Hematopoietic multipotent progenitor cell treated with erythropoietin and hydrocortisone succinate and interleukin-3 and kit ligand, for 6 days (in vitro differentiated cells): Measurements from ENCODE around the gene AQR.
"Not testable (repeated sequence)": the region's sequence is repeated elsewhere in the genome, so short reads cannot be mapped to it uniquely, and the experiment has no call there.

Experiments
- DNase-seq: peaks from one replicate; pipeline ENCODE4 v3.0.0-alpha.2; 2015

AQR gene

DNA sequence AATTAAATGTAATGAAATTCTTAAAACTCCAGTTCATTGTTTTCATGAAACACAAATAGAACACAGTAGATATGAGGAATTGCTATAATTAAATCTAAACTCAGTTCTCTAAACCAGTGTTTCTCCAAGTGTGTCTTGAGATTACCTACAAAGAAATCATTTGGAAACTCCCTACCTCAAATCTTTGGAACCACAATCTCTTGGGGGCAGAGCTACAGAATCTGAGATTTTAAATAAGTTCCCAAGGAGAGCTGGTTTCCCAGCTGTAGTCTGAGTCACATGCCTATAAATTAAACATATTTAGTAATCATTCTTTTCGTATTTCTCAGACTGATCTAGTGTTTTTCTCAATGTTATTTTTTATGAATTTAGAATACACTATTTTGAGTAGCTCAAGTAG is 157.2 kb downstream of the AQR start:
- DNase-seq, result no peak

DNA sequence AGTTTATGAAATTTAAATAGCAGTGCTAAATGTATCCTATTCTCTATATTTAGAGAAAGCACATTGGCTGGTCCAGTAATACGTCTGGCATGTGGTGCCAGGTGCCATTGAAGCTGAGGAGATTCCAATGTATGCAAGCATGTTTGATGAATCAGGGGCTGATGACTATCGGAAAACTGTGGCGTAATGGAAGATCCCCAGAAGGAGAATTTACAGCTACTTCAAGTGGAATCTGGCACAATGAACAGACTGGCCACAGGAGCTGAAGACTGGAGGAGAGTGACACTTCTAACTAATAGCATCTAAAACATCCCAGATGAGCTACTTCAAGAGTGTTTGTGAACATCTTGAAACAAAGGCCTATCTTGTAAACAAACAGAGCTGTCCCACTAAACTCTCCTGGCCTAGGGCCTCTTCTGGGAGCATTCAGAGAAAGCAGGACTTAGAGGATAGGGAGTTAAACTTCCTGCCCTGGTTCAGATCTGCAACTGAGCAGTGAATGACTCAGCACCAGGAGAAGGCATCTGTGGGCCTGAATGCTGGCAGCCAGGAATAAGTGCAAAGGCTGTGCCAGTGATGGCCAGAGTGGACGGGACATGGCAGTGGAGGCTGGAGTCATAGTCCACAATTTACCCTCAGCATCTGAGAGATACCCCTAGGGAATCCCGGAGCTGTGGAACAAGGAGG is 159.0 kb downstream of the AQR start:
- no peak for DNase-seq

DNA sequence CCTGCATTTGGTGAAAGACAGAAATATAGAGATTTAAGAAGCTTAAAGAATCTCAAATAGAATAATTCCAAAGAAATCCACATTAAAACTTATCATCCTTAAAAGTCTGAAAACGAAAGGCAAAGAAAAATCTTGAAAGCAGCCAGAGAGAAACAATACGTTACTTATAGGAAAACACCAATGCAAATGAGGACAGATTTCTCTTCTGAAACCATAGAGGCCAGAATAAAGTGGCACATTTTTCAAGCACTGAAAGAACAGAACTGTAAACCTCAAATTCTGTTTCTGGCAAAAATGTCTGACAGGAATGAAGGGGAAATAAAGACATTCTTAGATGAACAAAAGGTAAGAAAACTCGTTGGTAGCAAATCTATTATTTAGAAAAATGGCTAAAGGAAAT is 160.4 kb downstream of the AQR start:
- DNase-seq, result no peak

DNA sequence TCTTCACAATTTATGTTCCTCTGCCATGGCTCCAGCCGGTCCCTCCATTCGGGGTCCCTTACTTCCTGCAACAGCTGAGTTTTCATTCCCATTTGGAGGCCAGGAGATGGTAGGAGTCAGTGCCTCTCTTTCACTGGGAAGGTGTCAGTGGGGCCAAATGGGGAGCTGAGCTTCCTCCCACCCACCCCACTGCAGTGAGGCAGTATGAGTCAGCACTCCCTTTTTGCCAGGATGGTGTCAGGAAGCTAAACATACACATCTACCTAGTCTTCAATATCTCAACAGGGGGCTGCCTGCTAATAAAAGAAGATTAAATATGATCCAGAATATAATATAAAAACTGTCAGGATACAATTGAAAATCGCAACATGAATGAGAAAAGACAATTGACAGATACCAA is 161.5 kb downstream of the AQR start:
- no peak for DNase-seq

- not testable (repeated sequence) for DNase-seq
Measured at GRCh38 chr15:34807241-34807640, 162.3 kb downstream of the AQR start.

DNA sequence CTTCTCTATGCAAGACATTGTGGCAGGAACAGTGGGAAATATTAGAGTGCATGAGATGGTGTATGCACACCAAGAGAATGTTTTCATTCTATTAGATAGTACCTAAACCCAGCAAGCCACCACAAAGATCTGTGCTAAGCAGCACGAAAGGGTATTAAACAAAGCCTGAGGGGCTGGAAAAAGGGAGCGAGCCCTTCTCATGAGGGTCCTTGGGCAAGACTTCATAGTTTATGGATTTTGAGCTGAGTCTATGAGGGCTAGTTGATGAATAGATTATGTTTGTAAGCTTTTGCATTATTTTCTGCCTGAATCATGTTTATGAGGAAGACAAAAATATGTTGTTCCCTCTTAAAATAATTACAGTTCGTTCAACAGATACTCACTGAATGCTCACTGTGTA is 164.8 kb downstream of the AQR start:
- DNase-seq, result no peak

DNA sequence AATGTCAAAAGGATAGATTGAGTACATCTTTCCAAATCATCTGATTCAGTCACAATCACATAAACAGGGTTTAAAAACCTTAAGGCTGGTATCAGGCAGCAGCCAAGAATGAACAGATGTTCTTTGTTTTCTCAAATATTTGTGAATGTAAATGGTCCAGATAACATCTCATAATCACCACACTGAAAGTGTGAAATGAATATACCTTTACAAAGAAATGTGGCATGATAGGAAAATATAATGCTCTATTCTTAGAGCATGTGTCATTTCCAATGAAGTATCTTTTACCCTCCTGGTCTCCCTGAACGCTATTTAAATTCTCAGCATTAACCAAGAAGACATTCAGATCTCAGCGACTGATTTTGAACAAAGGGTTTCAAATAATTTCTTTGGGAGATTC is 165.4 kb downstream of the AQR start:
- no peak for DNase-seq

DNA sequence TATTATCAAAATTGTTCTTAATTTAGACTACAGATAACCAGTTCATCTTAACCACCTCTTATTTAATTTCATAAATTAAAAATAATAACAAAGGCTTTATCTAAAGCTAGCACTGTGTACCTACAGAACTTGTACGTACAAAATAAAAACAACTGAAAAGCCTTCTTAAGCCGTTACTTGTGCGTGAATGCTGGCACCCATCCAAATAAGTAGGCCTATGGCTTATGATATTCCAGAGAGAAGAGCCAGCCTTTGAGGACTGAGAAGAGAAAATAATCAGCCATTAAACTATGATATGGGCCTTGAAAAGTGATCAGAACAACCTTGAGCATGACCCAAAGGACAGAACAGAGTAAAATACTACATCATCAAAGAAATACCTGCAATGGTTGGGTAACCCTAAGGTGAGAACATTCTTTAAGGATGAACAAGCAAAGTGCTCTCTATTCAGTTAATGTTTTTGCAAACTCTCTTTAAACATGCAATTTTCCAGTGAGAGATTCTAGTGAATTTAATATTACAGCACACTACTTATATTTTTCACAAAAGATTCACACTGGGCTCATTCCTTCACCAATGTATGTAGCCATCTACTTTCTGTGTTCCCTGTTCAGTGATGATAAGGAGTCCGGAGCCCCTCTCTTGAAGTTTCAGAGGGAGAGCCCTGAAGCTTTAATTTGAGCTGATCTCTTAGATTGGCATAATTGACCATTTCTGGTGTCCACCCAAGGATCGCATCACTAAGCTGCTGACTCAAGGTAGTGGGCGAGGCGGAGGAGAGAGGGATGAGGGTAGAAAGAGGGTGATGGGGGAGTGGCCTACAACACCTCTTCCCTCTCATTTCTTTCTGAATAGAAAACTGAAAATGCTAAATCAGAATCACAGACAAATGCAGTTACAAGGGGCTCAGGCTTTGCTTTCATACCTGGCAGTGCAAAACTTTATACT is 166.5 kb downstream of the AQR start:
- DNase-seq, result no peak

- DNase-seq, result no peak
Measured at GRCh38 chr15:34802371-34802770, 167.2 kb downstream of the AQR start.
